Measurements from ENCODE around the gene ELP4.

Gene ELP4

GRCh38 chr11:31499576-31500178 lies 9.9 kb upstream of the ELP4 start:
- TF ChIP-seq POLR2A (IDR thresholded peaks at IDR 0.05; ENCODE audit: extremely low read depth, insufficient read length) = no peak
- H3K4me3 ChIP-seq (ENCODE audit: low read depth, low read length) = no peak overlapping the region
- DNase-seq (ENCODE audit: low read depth) = no peak

DNA sequence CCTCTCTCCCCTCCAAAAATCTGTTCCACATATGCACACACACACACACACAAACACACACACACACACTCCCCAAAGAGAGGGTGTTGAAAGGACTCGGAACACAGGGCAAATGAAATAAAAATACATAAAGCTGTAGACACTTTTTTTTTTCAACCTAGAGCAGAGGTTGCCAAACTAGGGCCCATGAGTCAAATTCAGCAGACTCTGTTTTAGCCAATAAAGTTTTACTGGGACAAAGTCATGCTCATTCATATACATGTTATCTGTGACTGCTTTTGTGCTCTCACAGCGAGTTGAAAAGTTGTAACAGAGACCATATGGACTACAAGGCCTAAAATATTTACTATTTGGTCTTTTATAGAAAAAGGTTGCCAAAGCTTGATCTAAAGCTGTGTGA lies 9.0 kb upstream of the ELP4 start:
- no peak for DNase-seq (ENCODE audit: low read depth)
- no peak for TF ChIP-seq MYC (IDR thresholded peaks at IDR 0.05; ENCODE audit: low read depth, low read length)

GRCh38 chr11:31509051-31509428 lies 527 bp upstream of the ELP4 start:
- no peak for DNase-seq (ENCODE audit: low read depth)
- TF ChIP-seq MYC (IDR thresholded peaks at IDR 0.05; ENCODE audit: low read depth, low read length) (no peak), POLR2A (IDR thresholded peaks at IDR 0.05; ENCODE audit: extremely low read depth, insufficient read length) (no peak), MAX (IDR thresholded peaks at IDR 0.05; ENCODE audit: low read depth, low read length) (no peak)
- TF ChIP-seq, protein P1, sequence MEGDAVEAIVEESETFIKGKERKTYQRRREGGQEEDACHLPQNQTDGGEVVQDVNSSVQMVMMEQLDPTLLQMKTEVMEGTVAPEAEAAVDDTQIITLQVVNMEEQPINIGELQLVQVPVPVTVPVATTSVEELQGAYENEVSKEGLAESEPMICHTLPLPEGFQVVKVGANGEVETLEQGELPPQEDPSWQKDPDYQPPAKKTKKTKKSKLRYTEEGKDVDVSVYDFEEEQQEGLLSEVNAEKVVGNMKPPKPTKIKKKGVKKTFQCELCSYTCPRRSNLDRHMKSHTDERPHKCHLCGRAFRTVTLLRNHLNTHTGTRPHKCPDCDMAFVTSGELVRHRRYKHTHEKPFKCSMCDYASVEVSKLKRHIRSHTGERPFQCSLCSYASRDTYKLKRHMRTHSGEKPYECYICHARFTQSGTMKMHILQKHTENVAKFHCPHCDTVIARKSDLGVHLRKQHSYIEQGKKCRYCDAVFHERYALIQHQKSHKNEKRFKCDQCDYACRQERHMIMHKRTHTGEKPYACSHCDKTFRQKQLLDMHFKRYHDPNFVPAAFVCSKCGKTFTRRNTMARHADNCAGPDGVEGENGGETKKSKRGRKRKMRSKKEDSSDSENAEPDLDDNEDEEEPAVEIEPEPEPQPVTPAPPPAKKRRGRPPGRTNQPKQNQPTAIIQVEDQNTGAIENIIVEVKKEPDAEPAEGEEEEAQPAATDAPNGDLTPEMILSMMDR (IDR thresholded peaks at IDR 0.05; ENCODE audit: low read depth, low read length) = no peak

More for the DNA sequence above, 9.0 kb upstream of the ELP4 start:
- no peak overlapping the region for H3K4me3 ChIP-seq (ENCODE audit: low read depth, low read length)

DNA sequence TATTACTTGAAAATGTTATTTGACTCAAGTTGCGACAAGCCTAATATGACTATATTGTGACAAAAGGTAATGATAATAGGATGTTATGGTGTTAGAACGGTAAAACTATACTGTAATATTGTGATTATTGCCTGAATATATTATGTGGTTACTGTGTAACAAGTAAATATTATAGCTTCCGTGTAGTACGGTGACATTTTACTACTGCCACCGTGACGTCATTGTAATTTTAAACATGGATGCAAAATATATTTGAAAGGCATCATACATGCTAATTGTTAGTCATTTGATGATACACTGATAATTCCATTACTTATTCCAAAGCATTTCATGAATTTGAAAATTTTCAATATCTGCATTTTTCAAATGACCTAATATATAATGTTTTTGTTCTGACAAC lies 2.5 kb downstream of the ELP4 start:
- TF ChIP-seq MYC (IDR thresholded peaks at IDR 0.05; ENCODE audit: low read depth, low read length) (no peak), POLR2A (IDR thresholded peaks at IDR 0.05; ENCODE audit: extremely low read depth, insufficient read length) (no peak), MAX (IDR thresholded peaks at IDR 0.05; ENCODE audit: low read depth, low read length) (no peak)
- TF ChIP-seq, protein P1 (IDR thresholded peaks at IDR 0.05; ENCODE audit: low read depth, low read length) = no peak
- no peak overlapping the region for H3K4me3 ChIP-seq (ENCODE audit: low read depth, low read length)
- DNase-seq (ENCODE audit: low read depth) = no peak

More at GRCh38 chr11:31509051-31509428, 527 bp upstream of the ELP4 start:
- peak overlapping the region; percentile 100 for H3K4me3 ChIP-seq (ENCODE audit: low read depth, low read length)

DNA sequence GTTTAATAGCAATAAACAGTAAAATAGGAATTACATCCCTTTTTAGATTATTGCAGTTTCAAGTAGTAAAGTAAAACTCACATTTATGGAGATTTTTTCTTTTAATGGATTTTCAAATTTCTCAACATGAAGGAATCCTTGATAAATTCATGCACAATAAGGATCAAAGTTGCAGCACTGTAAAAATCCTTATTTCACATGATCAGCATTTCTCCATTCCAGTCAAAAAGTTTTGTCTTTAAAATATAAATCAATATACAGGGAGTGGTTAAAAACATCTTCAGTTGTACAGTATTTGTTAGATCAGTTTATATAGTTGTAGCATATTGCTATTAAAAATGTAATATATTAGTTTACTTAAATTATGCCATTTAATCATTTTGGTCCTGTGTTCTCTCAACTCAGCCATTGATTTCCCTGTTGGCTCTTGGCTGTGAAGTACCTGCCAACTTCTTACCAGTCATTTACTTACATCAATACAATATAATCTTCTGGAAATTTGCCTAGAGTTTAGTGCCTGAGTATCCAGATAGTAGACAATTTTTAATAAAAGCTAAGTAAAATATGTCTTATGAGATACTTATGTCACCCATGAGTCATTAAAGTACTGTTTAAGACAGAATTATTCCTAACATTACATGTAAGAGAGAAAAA lies 12.1 kb downstream of the ELP4 start:
- no peak for DNase-seq (ENCODE audit: low read depth)
- no peak overlapping the region for H3K4me3 ChIP-seq (ENCODE audit: low read depth, low read length)
- TF ChIP-seq POLR2A (IDR thresholded peaks at IDR 0.05; ENCODE audit: extremely low read depth, insufficient read length) = no peak
- TF ChIP-seq MYC (IDR thresholded peaks at IDR 0.05; ENCODE audit: low read depth, low read length) = no peak
- TF ChIP-seq, protein P1 (IDR thresholded peaks at IDR 0.05; ENCODE audit: low read depth, low read length) = no peak
- no peak for TF ChIP-seq MAX (IDR thresholded peaks at IDR 0.05; ENCODE audit: low read depth, low read length)

- H3K4me3 ChIP-seq (ENCODE audit: low read depth, low read length) = no peak overlapping the region
- TF ChIP-seq, protein P1 (IDR thresholded peaks at IDR 0.05; ENCODE audit: low read depth, low read length) = no peak
- TF ChIP-seq MYC (IDR thresholded peaks at IDR 0.05; ENCODE audit: low read depth, low read length) (no peak), MAX (IDR thresholded peaks at IDR 0.05; ENCODE audit: low read depth, low read length) (no peak), POLR2A (IDR thresholded peaks at IDR 0.05; ENCODE audit: extremely low read depth, insufficient read length) (no peak)
- peak; percentile 7 for DNase-seq (ENCODE audit: low read depth)
Observed at GRCh38 chr11:31529189-31529588, 19.6 kb downstream of the ELP4 start.

DNA sequence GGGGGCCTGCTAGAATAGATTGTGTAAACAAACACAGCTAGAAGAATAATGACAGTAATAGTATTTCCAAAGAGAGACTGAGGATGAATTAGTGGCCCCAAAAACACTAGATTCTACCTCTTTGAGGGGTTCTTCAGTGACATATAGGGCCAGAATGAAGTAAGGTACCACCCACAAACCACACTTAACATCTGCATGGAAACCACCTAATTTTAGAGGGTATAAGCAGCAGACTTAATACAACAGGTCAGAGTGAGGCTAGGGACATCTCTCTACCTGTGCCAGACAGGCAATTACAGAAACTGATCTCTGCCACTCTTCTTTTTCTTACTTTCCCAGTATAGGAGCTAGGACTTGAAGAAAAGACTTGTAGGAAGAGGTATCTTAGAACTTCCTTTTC lies 20.1 kb downstream of the ELP4 start:
- TF ChIP-seq MYC (IDR thresholded peaks at IDR 0.05; ENCODE audit: low read depth, low read length) (no peak), MAX (IDR thresholded peaks at IDR 0.05; ENCODE audit: low read depth, low read length) (no peak), POLR2A (IDR thresholded peaks at IDR 0.05; ENCODE audit: extremely low read depth, insufficient read length) (no peak)
- TF ChIP-seq, protein P1 (IDR thresholded peaks at IDR 0.05; ENCODE audit: low read depth, low read length) = no peak
- no peak for DNase-seq (ENCODE audit: low read depth)
- H3K4me3 ChIP-seq (ENCODE audit: low read depth, low read length) = no peak overlapping the region

Data from NB4 (cell line).